Heart left ventricle (tissue), 16 donors: ENCODE measurements around the gene GOLGA2. TPM values are rescaled to one million over a fixed set of nuclear protein-coding genes. Genes with fewer than 3 reads are reported as not detected.

ENCODE experiments used
- ATAC-seq, 4 donors: fragments of 200-7000 bp; cut with Tn5 transposase; one replicate each; pipeline ENCODE4 v1.9.1; 2020 to 2022; ENCODE audit warnings: moderate library complexity in 4 of 4, mild to moderate bottlenecking in 3 of 4, moderate number of reproducible peaks in 1 of 4
- DNase-seq, 5 donors: peaks; one replicate each; pipeline ENCODE4 v3.0.0-alpha.2; 2020
- H3K27ac ChIP-seq, 12 donors: fragments of 200-600 bp; sonication (generic) in 4 of 12; one replicate each; pipeline versions ENCODE4 v1.5.0 to v1.8.0; 2016 to 2022; ENCODE audit warnings: mild to moderate bottlenecking in 2 of 12
- H3K27me3 ChIP-seq, 9 donors: fragments of 200-600 bp; sonication (generic) in 2 of 9; one replicate each; pipeline versions ENCODE4 v1.5.1 to v1.8.0; 2016 to 2022; ENCODE audit warnings: mild to moderate bottlenecking in 3 of 9
- H3K36me3 ChIP-seq, 9 donors: fragments of 200-600 bp; sonication (generic) in 2 of 9; one replicate each; pipeline versions ENCODE4 v1.5.0 to v1.8.0; 2018 to 2022; ENCODE audit warnings: mild to moderate bottlenecking in 2 of 9
- H3K4me1 ChIP-seq, 12 donors: fragments of 200-600 bp; sonication (generic) in 4 of 12; one replicate each; pipeline versions ENCODE4 v1.5.0 to v1.8.0; 2016 to 2022; ENCODE audit warnings: mild to moderate bottlenecking in 3 of 12
- H3K4me3 ChIP-seq, 12 donors: fragments of 200-600 bp; sonication (generic) in 4 of 12; one replicate each; pipeline versions ENCODE4 v1.5.0 to v1.8.0; 2017 to 2022; ENCODE audit warnings: mild to moderate bottlenecking in 9 of 12, moderate library complexity in 4 of 12
- H3K9me3 ChIP-seq, 12 donors: fragments of 200-600 bp; sonication (generic) in 4 of 12; one replicate each; pipeline versions ENCODE4 v1.5.0 to v1.8.0; 2016 to 2022; ENCODE audit warnings: mild to moderate bottlenecking in 1 of 12
- CTCF ChIP-seq, 12 donors: fragments of 200-600 bp; sonication (generic) in 4 of 12; IDR thresholded peaks; one replicate each; pipeline versions ENCODE4 v1.5.0 to v1.8.0; 2018 to 2022; ENCODE audit warnings: antibody characterized with exemption in 12 of 12, mild to moderate bottlenecking in 5 of 12
- POLR2A ChIP-seq, 2 donors: fragments of 450-650 bp; IDR thresholded peaks; one replicate each; pipeline ENCODE4 v1.6.1; 2017; ENCODE audit warnings: antibody characterized with exemption in 2 of 2, mild to moderate bottlenecking in 2 of 2, moderate library complexity in 2 of 2
- WGBS, 4 donors: extraction: QIAGEN DNeasy Blood & Tissue Kit in 2 of 4; methylation state at CpG; one replicate each; pipeline versions ENCODE4 v1.1.5 to v1.1.7; 2013 to 2018; 5-methylcytosine and 5-hydroxymethylcytosine counted together
- intact Hi-C, 10 donors: fragments of 100-400 bp; cut with DNase I; formaldehyde crosslinking; loops; one replicate each; pipeline versions ENCODE4 v1.11.1 to v1.14.2; 2022
- polyA plus RNA-seq, 2 donors: library from polyadenylated mRNA; stranded (reverse); fragments of 200-250 nt; gene quantifications; one replicate each; pipeline ENCODE4 v1.2.3, GENCODE V29; 2013
- total RNA-seq, 9 donors: library from RNA; depleted of rRNA in 2 of 9; stranded (reverse); fragments of >200 nt in 2 of 9; fragmentation: NEBNext Ultra II Directional in 3 of 9; extraction: Animal tissue kit (Norgen Biotek cat#: 25700) in 3 of 9; gene quantifications; one replicate each; pipeline versions ENCODE4 v1.1.0 to v1.2.4, GENCODE V29; 2016 to 2023
- donor health status: ischemic (EF 13 %, LVEDD 7.1; RV severe dilation, severe dysfunction).
- donor health status: healthy with polysubstance abuse.
- donor health status: DM: no; HTN: yes; CAD: no.
- donor health status: DM: no; HTN: no; CAD: no.
- donor health status: ischemic (EF 25% LVEDD 6.9; RV normal size, moderate dysfunction).
- donor health status: ischemic (EF 25% LVEDD 5.7; RV mildly dilated, moderate dysfunction).
- donor health status: healthy.
- donor health status: DM: yes; HTN: yes; CAD: no.
- donor health status: ischemic (EF 35%, LVEDD 5.7; RV mildly dilated, moderate dysfunction).
- donor health status: nonischemic (EF 11% LVEDD 7.7; RV severe dilation, severe dysfunction).
- donor health status: DM: yes; HTN: yes; CAD: no.
- donor health status: PGD.
- donor health status: ischemic (EF 29% LVEDD 5.4; RV normal size, mild dysfunction).
- donor health status: nonischemic (EF 23%, LVEDD 6.1; RV moderate dilation, normal function).

Gene GOLGA2
- total and polyA plus RNA-seq, 11 donors = 68.5 to 144 (median 87.4) TPM

DNA sequence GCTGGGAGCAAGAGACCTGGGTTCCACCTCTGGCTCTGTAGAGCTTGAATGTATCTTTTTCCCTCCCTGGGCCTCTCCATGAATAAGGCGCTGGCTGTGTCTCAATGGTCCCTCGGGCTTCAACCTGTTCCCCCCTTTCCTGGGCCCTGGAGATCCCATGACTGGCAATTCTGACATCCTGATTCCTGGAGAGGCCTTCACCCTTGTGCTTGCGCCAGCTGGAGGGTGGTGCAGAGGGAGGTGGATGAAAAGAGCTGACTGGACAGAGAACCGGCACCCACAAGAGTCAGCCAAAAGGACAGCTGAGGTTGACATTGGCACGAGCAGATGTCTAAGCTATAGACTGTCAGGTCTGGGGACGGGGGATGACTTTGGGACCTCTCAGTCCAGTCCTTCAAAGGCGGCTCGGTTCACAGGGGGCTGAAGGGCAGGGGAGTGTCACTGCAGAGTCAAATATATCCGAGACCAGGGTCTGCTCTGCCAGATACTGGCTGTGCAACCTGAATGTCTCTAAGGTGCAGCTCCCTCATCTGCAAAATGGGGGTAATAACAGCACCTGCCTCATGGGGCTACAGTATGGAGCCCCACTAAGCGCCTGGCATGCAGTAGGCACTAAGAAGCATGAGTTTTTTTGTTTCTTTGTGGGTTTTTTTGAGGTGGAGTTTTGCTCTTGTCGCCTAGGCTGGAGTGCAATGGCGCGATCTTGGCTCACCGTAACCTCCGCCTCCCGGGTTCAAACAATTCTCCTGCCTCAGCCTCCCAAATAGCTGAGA lies 58.8 kb downstream of the GOLGA2 start:
- Histone ChIP-seq H3K4me1 (peaks cover 0 to 32% (median 16%) of the 10 kb centered on the region in 12 donors), H3K27ac (peak overlapping the region in 6 of 12 donors; percentile 8 to 85 (median 56)), H3K36me3 (peaks cover 0 to 10% (median 0%) of the 10 kb centered on the region in 9 donors), H3K27me3 (no peaks in the 10 kb centered on the region), H3K4me3 (no peak overlapping the region), H3K9me3 (no peaks in the 10 kb centered on the region)
- TF ChIP-seq POLR2A (IDR thresholded peaks at IDR 0.05) = no peak
- no peak for TF ChIP-seq CTCF (IDR thresholded peaks at IDR 0.05)
- DNase-seq (peak in 1 of 5 donors; percentile 55), ATAC-seq (peak in 1 of 4 donors; percentile 3)
- intact Hi-C loops = no loop called here
- 77 to 86% (median 84%) methylated on average over 16 of the region's 16 CpGs for WGBS, 4 donors

GRCh38 chr9:128215491-128216409 lies 60.1 kb downstream of the GOLGA2 start:
- intact Hi-C loops = no loop called here
- Histone ChIP-seq H3K4me3 (peak overlapping the region in 1 of 12 donors; percentile 7), H3K9me3 (no peaks in the 10 kb centered on the region), H3K27ac (peak overlapping the region in 11 of 12 donors; percentile 7 to 85 (median 57)), H3K4me1 (peaks cover 0 to 32% (median 16%) of the 10 kb centered on the region in 12 donors), H3K27me3 (no peaks in the 10 kb centered on the region), H3K36me3 (no peaks in the 10 kb centered on the region)
- TF ChIP-seq POLR2A (IDR thresholded peaks at IDR 0.05) (no peak), CTCF (IDR thresholded peaks at IDR 0.05) (no peak)
- DNase-seq (peak in 2 of 5 donors; percentile 53 to 71), ATAC-seq (peak; percentile 28 to 71 (median 50))
- WGBS, 4 donors = 56 to 75% (median 66%) methylated on average over 9 to 10 of the region's 10 CpGs

DNA sequence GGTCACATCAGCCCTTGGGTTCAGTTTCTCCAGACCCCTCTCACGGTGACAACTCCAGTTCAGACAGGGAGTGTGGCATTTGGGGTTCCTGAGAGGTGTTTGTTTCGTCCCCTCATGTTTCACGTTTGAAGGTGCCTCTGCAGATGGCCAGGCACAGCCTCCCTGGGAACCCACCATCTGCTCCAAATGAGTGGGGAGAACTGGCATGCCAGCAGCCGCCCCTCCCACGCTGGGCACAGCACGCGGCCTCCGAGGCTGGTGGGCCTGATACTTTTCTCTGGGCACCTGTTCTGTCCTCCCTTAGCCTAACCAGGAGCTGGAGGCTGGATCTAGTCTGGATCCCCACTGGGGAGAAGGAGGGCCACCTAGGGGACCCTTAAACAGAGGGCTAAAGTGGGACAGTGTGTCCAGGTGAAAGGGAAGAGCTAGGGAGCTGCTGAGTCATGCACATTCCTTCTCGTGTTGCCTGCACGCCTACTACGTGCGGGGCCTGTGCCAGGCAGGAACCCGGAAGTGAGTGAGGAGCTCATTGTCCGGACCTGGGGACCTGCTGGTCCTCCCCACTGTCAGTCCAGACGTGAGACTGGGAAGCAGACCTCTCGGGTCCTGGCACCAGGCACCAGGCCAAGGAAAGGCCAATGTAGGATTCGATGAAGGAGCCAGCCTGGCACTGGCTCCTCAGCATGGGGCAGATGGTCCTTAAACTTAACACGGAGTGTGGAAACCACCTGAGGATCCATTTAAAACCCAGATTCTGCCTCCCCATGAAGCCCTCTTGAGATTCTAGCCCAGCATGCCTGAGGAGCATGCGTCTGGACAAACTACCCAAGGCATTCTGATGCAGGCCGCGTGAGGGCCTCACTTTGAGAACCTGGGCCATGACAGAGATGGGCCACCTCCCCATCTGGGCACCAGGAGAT lies 61.0 kb downstream of the GOLGA2 start:
- Histone ChIP-seq H3K27me3 (no peaks in the 10 kb centered on the region), H3K9me3 (no peaks in the 10 kb centered on the region), H3K27ac (peak overlapping the region in 10 of 12 donors; percentile 8 to 85 (median 60)), H3K4me1 (peaks cover 0 to 32% (median 16%) of the 10 kb centered on the region in 12 donors), H3K36me3 (no peaks in the 10 kb centered on the region), H3K4me3 (no peak overlapping the region)
- TF ChIP-seq POLR2A (IDR thresholded peaks at IDR 0.05) = no peak
- TF ChIP-seq CTCF (IDR thresholded peaks at IDR 0.05) = no peak
- ATAC-seq = no peak
- WGBS, 4 donors = 72 to 87% (median 78%) methylated on average over 12 to 21 of the region's 21 CpGs
- intact Hi-C loops = no loop called here
- no peak for DNase-seq
